DND-41 (cell line): ENCODE results near the gene DTX2.
A peak's percentile ranks its signal among the peaks of the same experiment; 100 is the strongest.
"Not testable (repeated sequence)": the region's sequence is repeated elsewhere in the genome, so short reads cannot be mapped to it uniquely, and the experiment has no call there.

Experiments
- ATAC-seq: fragments of 200-7000 bp; cut with Tn5 transposase; 3 replicates; pipeline ENCODE4 v1.9.1; 2021; ENCODE audit warnings: low read depth; ENCODE audit not compliant: insufficient read depth
- DNase-seq: peaks from one replicate; pipeline ENCODE4 v3.0.0-alpha.2; 2020
- H2AFZ ChIP-seq: 2 replicates; pipeline ENCODE4 v1.6.0; 2012; ENCODE audit warnings: low read depth, low read length
- H3K27ac ChIP-seq: 2 replicates; pipeline ENCODE4 v1.5.1; 2012; ENCODE audit warnings: low read length, inconsistent platforms
- H3K27me3 ChIP-seq: fragments of 200-600 bp; sonication (generic); 2 replicates; pipeline ENCODE4 v1.6.0; 2012; ENCODE audit warnings: low read length, mild to moderate bottlenecking, inconsistent platforms; ENCODE audit not compliant: insufficient read depth, poor library complexity
- H3K36me3 ChIP-seq: 2 replicates; pipeline ENCODE4 v1.5.1; 2012; ENCODE audit warnings: low read length, inconsistent platforms; ENCODE audit not compliant: insufficient read depth
- H3K4me1 ChIP-seq: 2 replicates; pipeline ENCODE4 v1.5.1; 2012; ENCODE audit warnings: mild to moderate bottlenecking, low read length; ENCODE audit not compliant: insufficient read depth
- H3K4me2 ChIP-seq: 2 replicates; pipeline ENCODE4 v1.6.0; 2012; ENCODE audit warnings: mild to moderate bottlenecking, moderate library complexity, low read length, inconsistent platforms; ENCODE audit not compliant: insufficient read depth
- H3K4me3 ChIP-seq, 2 experiments: fragments of 200-600 bp in 1 of 2; shearing (Covaris generic) in 1 of 2; 2 replicates each; pipeline ENCODE4 v1.5.1; 2012 to 2016; ENCODE audit warnings: inconsistent platforms in 2 of 2, low read length in 2 of 2, mild to moderate bottlenecking in 2 of 2, low read depth in 1 of 2, moderate library complexity in 1 of 2
- H3K79me2 ChIP-seq: 2 replicates; pipeline ENCODE4 v1.6.0; 2012; ENCODE audit warnings: low read length, inconsistent platforms; ENCODE audit not compliant: insufficient read depth
- H3K9ac ChIP-seq: 2 replicates; pipeline ENCODE4 v1.6.0; 2012; ENCODE audit warnings: low read depth, mild to moderate bottlenecking, inconsistent platforms, low read length, moderate library complexity
- H3K9me3 ChIP-seq: 2 replicates; pipeline ENCODE4 v1.5.1; 2012; ENCODE audit warnings: low read length, moderate library complexity, mild to moderate bottlenecking, inconsistent platforms; ENCODE audit not compliant: insufficient read depth, severe bottlenecking
- H4K20me1 ChIP-seq: 2 replicates; pipeline ENCODE4 v1.6.0; 2012; ENCODE audit warnings: low read length; ENCODE audit not compliant: insufficient read depth
- TF ChIP-seq, protein P1 (sequence below): IDR thresholded peaks from 2 replicates; pipeline ENCODE4 v1.5.1; 2012; ENCODE audit warnings: borderline replicate concordance, low read length, moderate library complexity, mild to moderate bottlenecking; ENCODE audit not compliant: poor library complexity, severe bottlenecking; ENCODE audit errors: extremely low read depth

DTX2 gene

DNA sequence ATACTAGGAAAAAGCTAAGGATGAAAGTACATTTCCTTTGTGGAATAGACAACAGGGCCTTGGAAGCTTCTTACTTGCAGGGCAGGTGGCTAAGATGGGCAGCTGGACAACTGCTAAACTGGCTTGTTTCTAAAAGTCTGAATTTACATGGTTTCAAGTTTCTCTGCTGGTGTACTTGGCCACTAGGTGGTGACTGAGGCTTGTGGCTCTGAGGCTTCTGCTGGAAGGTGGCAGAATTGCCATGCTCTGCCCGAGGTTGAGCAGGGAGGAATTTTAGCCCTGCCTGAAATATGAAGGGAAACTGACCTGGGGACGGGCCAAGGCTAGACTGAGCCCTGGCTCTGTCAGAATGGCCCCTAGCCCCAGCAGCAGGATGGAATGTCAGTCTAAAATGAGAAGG is 23.6 kb upstream of the DTX2 start:
- ATAC-seq = peak; percentile 88
- H3K4me3 ChIP-seq, H3K27me3 ChIP-seq, H4K20me1 ChIP-seq, H3K79me2 ChIP-seq, H3K9ac ChIP-seq, H3K4me1 ChIP-seq, H3K27ac ChIP-seq, H3K9me3 ChIP-seq, H2AFZ ChIP-seq, H3K36me3 ChIP-seq, H3K4me2 ChIP-seq: not testable (repeated sequence)
- DNase-seq = peak; percentile 77
- TF ChIP-seq, protein P1, sequence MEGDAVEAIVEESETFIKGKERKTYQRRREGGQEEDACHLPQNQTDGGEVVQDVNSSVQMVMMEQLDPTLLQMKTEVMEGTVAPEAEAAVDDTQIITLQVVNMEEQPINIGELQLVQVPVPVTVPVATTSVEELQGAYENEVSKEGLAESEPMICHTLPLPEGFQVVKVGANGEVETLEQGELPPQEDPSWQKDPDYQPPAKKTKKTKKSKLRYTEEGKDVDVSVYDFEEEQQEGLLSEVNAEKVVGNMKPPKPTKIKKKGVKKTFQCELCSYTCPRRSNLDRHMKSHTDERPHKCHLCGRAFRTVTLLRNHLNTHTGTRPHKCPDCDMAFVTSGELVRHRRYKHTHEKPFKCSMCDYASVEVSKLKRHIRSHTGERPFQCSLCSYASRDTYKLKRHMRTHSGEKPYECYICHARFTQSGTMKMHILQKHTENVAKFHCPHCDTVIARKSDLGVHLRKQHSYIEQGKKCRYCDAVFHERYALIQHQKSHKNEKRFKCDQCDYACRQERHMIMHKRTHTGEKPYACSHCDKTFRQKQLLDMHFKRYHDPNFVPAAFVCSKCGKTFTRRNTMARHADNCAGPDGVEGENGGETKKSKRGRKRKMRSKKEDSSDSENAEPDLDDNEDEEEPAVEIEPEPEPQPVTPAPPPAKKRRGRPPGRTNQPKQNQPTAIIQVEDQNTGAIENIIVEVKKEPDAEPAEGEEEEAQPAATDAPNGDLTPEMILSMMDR = peak; percentile 62

DNA sequence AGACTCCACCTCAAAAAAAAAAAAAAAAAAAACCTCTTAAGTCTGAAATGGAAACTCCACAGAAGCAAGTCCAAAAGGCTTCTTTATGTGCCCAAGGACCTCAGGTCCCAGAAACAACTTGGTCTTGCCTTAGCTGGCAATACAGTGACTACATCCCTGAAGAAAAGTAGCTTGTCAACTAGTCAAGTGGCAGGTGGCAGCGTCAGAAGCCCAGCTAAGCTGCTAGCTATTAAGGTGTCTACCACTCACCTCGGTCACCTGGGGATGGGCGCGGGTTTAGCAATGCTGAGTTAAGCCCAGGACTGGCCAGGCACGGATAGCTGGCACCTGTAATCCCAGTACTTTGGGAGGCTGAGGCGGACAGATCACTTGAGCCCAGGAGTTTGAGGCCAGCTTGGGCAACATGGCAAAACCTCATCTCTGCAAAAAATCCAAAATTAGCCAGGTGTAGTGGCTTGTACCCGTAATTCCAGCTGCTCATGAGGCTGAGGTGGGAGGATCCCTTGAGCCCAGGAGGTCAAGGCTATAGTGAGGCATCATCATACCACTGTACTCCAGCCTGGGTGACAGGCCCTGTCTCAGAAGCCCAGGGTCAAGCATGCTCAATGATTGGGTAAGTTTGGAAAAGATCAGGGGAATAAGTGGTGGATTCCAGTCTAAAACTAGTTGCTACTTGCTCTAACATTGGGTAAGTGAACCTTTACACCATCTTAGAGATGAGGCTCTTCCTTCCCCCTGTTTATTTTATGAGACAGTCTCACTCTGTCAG is 22.2 kb upstream of the DTX2 start:
- not testable (repeated sequence) for ATAC-seq, H3K4me2 ChIP-seq, H3K36me3 ChIP-seq

DNA sequence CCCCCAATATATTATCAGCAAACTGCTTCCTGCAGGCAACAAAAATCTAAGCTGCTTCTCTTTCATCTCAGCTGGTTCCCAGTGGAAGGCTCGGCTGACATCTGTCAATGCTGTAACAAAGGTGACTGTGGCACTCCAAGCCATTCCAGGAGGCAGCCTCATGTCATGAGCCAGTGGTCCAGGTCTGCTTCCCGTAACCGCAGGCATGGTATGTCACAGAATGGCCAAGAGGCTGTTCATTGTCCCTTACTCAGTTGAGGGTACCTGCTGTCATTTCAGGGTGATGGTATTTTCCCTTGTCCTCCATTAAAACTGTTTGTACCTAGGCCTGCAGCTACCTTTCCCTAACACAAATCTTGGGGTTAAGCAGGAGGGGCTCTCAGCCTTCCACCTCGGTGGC is 21.1 kb upstream of the DTX2 start:
- not testable (repeated sequence) for H2AFZ ChIP-seq, DNase-seq, H3K79me2 ChIP-seq, H4K20me1 ChIP-seq, H3K9ac ChIP-seq, H3K27ac ChIP-seq, ATAC-seq, H3K9me3 ChIP-seq, H3K4me2 ChIP-seq, H3K36me3 ChIP-seq, H3K4me3 ChIP-seq, H3K27me3 ChIP-seq, H3K4me1 ChIP-seq

More for the DNA sequence above, 22.2 kb upstream of the DTX2 start:
- not testable (repeated sequence) for H3K27me3 ChIP-seq, H3K9me3 ChIP-seq, H2AFZ ChIP-seq, H3K4me3 ChIP-seq, H3K27ac ChIP-seq, DNase-seq, H3K9ac ChIP-seq, H3K79me2 ChIP-seq, H4K20me1 ChIP-seq, H3K4me1 ChIP-seq

DNA sequence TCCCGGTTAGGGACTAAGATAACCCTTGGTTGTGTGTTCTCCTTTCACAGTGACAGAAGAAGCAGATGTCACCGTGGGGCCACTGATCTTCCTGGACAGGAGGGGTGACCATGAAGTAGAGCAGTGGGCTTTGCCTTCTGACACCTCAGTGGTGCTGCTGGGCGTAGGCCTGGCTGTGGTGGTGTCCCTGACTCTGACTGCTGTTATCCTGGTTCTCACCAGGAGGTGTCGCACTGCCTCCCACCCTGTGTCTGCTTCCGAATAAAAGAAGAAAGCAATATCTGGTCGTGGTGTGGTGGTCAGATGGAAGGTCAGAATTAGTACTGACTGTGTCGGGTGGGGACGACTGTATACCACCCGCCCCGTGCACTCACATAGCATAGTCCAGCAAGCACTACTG is 19.7 kb upstream of the DTX2 start:
- H3K4me1 ChIP-seq, H3K4me3 ChIP-seq: not testable (repeated sequence)
- peak; percentile 33; the same call in 2 of the 3 replicates for ATAC-seq

DNA sequence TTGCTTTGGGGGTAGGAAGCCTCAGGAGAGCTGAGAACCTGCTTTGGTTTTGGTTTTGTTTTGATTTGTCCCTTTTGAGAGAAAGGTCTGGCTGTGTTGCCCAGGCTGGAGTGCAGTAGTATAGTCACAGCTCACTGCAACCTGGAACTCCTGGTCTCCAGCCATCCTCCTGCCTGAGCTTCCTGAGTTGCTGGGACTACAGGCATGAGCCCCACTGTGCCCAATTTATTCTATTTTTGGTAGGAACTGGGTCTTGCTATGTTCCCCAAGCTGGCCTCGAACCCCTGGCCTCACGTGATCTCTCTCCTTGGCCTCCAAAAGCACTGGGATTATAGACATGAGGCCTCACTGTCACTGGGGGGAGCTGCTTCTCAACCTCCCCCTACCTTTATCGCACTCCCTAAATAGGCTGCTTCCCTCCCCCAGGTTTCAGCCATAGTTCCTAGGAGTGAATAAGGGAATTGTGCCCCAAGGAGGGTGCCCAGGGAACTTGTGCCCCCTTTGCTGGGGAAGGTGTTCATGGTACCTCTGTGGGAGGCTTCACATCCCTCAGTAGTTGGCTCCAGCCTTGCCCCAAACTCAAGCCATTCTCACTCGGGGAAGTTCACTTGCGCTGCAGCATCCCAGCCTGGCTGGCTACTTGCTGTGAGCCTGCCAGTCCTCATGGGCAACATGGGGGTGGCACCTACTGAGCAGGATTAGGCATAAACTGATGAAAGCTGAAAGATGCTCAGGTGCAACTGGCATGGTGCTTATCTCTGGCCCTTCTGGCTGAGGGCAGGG is 18.7 kb upstream of the DTX2 start:
- not testable (repeated sequence) for H3K27ac ChIP-seq, H3K9me3 ChIP-seq, H4K20me1 ChIP-seq, H3K27me3 ChIP-seq, H3K36me3 ChIP-seq, DNase-seq, H3K9ac ChIP-seq, H3K4me1 ChIP-seq, H3K79me2 ChIP-seq, ATAC-seq, H3K4me3 ChIP-seq, H2AFZ ChIP-seq, H3K4me2 ChIP-seq

More for the DNA sequence above, 19.7 kb upstream of the DTX2 start:
- not testable (repeated sequence) for H3K9me3 ChIP-seq, H3K27ac ChIP-seq, DNase-seq, H3K36me3 ChIP-seq, H4K20me1 ChIP-seq, H3K9ac ChIP-seq, H3K79me2 ChIP-seq, H3K27me3 ChIP-seq, H3K4me2 ChIP-seq, H2AFZ ChIP-seq

DNA sequence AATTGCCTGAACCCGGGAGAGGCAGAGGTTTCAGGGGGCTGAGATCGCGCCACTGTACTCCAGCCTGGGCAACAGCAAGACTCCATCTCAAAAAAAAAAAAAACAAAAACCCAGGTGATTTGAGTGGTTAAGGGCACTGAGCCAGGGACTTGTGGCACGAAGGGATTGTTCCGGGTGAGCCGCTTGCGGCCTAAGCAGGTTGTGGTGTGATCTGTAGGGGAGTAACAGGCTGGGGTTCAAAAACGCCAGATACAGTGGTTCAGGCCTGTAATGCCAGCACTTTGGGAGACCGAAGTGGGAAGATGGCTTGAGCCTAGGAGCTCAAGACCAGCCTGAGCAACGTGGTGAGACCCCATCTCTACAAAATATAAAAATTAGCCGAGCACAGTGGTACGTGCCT is 17.7 kb upstream of the DTX2 start:
- H3K4me1 ChIP-seq, H4K20me1 ChIP-seq, H3K27me3 ChIP-seq, H3K79me2 ChIP-seq, H3K27ac ChIP-seq, H3K9ac ChIP-seq, H3K9me3 ChIP-seq, H3K36me3 ChIP-seq, H3K4me2 ChIP-seq, H3K4me3 ChIP-seq, H2AFZ ChIP-seq: not testable (repeated sequence)
- DNase-seq (peak; percentile 45), ATAC-seq (peak; percentile 62)

DNA sequence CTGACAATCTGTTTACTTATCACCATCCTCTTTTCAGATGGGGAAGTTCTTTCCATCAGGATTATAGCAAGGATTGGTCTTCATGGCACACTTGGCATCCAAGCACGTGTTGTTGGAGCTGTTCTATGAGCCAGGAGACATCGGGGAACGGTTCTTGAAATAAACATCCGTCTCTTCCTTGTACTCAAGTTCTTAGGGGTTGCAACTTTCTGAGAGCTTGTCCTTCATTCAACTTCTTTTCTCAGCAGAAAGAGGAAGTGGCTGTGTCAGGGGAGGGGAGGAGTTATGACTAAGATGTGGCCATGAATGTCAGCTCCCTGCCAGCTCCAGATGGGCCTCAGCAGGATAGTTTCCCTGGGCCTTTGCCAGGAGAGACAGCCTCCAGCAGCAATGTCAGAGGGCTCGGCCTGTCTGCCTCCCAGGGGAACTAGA is 15.9 kb upstream of the DTX2 start:
- H3K4me1 ChIP-seq, H3K79me2 ChIP-seq, H4K20me1 ChIP-seq, H3K9me3 ChIP-seq, H3K27me3 ChIP-seq, H3K36me3 ChIP-seq: not testable (repeated sequence)
- peak overlapping the region; percentile 85 for H2AFZ ChIP-seq
- peak overlapping the region in 1 of 2 experiments; percentile 30; a peak in 1 of 4 replicates for H3K4me3 ChIP-seq
- H3K27ac ChIP-seq = peak overlapping the region; percentile 95
- H3K9ac ChIP-seq = peak overlapping the region; percentile 48
- peak overlapping the region; percentile 58; the same call in 1 of the 2 replicates for H3K4me2 ChIP-seq
- peak; percentile 92 for ATAC-seq
- DNase-seq = peak; percentile 64
